Hypothalamus (tissue), 51 donors: Measurements from ENCODE around the gene SEMA3B.
A peak's percentile ranks its signal among the peaks of the same experiment; 100 is the strongest.
"Not testable (repeated sequence)": the region's sequence is repeated elsewhere in the genome, so short reads cannot be mapped to it uniquely, and the experiment has no call there.

Source experiments
- DNase-seq, 51 donors: peaks; one replicate each; lab custom pipeline; 2025; lab: John Stamatoyannopoulos, UW

SEMA3B gene

GRCh38 chr3:50237133-50237651 is 31.8 kb upstream of the SEMA3B start:
- DNase-seq = peak in 7 of 51 donors; percentile 16 to 55 (median 26)

GRCh38 chr3:50237754-50238548 is 31.0 kb upstream of the SEMA3B start:
- DNase-seq = peak in 45 of 51 donors; percentile 23 to 80 (median 56)

DNA sequence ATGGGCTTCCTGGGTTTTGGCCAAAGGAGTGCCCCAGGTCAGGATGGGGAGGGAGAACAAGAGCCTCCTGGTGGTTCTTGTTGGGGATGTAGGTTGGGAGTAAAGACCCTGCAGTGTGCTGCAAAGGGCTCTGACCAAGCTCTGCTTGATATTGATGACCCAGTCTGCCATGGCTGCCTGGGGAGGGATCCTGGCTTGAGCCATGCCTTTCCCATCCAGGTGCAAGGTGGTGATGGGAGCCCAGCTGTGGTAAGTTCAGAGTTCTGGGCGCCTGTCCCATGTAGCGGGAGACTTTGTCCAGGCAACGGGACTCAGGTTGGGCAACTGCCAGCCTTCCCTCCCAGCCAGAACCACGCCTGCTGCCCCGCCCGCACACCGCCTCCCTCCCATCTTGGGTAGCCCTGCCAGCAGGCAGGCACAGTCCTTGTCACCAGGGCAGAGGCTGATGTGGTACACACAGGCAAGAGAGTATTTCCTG is 30.4 kb upstream of the SEMA3B start:
- peak in 40 of 51 donors; percentile 17 to 83 (median 62) for DNase-seq

DNA sequence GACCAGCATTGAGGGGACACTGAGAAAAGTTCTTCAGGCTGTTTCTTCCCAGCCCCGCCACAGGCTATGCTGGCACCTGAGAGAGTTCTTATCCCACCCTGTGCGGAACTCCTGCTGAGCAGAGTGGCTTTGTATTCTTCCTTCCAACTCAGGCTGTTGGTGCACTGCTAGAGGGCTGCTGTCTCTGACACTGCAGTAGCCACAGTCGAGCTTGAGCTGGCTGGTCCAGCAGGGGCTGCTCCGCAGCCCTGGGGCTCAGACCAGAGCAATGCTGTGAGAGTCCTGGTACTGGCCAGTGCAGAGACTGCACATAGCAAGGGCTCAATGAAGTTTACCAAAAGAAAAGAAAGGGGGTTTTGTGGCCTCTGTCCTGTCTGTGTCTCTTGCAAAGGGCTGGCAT is 29.3 kb upstream of the SEMA3B start:
- DNase-seq = no peak

- DNase-seq = peak in 2 of 51 donors; percentile 12 to 23
Observed at GRCh38 chr3:50241163-50241562, 27.8 kb upstream of the SEMA3B start.

DNA sequence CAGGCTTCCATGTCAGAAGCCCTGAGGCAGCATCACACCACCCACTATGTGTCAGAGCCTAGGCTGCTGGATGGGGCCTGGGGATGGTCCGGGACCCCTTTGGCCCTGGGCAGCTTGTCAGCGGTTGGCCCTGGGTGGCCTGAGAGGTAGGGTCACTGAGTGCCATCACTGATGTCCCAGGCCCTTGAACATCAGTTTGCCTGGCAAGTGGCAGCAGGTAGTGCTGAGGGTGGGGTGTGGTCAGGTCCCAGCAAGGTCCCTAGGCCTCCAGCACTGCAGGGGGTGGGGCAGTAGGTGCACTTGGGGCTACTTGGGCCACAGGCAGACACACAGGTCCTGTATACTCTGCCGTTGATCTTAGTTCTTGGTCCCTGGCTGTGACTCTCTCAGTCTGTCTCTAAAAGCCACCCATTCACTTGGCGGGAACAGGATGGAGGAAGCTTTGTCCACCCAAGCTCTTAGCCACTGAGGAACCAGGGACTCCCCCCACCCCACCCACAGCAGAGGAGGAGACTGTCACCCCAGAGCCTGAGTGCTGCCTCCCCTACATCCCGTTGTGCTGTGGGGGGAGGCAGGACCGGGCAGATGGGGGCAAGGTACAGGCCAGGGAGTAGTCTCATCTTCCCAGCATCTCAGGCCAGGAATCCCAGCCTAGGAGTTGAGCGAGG is 27.1 kb upstream of the SEMA3B start:
- DNase-seq = no peak

- DNase-seq = no peak
Observed at GRCh38 chr3:50242381-50242770, 26.6 kb upstream of the SEMA3B start.

- DNase-seq = peak in 20 of 51 donors; percentile 18 to 59 (median 35)
Observed at GRCh38 chr3:50242851-50243542, 25.9 kb upstream of the SEMA3B start.

GRCh38 chr3:50243543-50243895 is 25.4 kb upstream of the SEMA3B start:
- no peak for DNase-seq

GRCh38 chr3:50244813-50245212 is 24.1 kb upstream of the SEMA3B start:
- DNase-seq = not testable (repeated sequence)

DNA sequence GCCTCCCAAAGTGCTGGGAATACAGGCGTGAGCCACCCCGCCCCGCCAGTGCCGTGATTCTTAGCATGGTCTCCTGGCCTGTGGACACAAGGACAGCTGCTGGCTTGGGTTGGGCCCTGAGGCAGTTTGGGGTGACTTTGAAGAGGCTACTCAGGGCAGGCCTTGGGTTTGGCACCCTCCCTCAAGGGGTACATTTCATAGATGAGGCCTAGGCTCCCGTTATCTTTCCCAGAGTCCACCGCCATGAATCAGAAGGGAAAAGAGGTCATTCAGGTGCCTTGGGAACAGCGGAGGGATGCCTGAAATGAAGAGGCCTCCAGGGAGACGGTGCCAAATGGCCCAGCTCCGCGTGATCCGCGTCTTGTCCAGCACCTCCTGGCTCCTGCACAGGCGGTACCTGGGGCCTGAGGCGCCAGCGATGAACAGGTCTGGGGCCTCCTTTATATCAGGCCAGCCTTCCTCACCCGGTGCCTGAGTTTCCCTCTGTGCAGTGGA is 23.6 kb upstream of the SEMA3B start:
- no peak for DNase-seq

DNA sequence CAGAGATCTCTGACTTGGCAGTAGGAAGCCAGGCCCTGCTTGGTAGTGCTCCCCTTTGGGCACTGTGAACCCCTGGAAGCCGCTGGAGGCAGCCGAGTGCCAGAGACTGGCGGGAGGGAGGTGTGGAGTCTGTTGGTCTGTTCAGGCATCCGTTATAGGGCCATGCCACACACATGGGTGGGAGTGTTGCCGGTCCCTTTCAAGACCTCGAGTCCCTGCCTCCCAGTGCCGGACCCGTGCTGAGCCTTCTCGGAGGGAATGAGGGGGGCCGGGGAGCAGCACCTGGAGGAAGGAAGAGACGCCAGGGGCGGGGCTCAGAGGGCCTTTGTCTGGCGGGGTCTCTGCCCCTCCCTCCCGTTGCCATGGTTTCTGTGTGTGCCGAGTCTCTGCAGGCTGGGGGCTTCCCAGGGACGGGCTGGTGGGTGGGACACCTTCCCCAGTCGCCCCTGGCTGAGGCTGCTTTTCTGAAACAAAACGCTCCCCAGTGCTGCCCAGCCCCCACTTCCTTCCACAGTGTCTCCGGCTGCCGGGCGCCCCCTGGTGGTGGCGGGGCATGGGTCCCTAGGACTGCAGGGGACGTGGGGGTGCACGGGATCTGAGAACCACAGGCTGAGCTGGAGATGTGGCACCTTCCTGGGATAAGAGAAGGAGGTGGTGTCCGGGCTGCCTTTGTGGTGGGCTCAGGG is 23.0 kb upstream of the SEMA3B start:
- peak; percentile 28 to 93 (median 76) for DNase-seq

GRCh38 chr3:50246517-50246954 is 22.4 kb upstream of the SEMA3B start:
- DNase-seq = peak in 2 of 51 donors; percentile 49 to 73

GRCh38 chr3:50248387-50248786 is 20.6 kb upstream of the SEMA3B start:
- no peak for DNase-seq

DNA sequence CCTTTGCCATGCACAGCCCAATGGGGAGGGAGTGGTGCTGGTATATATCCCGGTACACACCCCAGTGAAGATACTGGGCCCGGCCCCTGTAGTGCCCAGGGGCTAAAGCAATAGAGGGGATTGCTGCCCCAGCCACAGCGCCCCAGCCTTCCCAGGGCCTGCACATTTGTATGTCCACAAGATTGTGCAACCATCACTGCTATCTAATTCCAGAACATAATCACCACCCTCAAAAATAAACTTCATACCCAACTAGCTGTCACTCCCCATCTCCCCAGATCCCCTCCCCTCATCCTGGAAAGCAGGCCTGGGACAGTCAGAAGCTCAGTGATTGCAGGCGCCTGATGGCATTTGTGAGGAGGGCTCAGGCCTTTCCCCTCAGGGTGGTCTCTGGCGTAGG is 19.5 kb upstream of the SEMA3B start:
- DNase-seq = no peak

GRCh38 chr3:50250514-50250913 is 18.4 kb upstream of the SEMA3B start:
- DNase-seq = no peak

DNA sequence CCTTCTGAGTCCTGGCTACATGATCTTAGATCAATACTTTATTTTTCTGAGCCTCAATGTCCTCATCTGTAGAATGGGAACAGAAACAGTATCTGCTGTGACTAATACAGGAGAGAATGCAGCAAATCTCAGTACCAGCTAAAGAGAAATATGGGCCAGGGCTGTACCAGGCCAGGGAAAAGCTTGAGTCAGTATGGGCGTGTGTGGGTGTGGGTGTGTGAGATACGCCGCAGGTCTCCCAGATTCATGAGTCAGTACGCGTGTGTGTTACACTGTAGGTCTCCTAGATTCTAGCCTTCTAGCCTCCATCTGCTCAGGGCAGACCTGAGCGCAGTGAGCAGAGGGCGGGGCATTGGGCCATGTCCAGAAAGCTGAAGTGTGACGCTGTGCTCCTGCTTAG is 17.7 kb upstream of the SEMA3B start:
- peak in 1 of 51 donors; percentile 29 for DNase-seq

GRCh38 chr3:50254577-50255250 is 14.2 kb upstream of the SEMA3B start:
- DNase-seq = peak in 8 of 51 donors; percentile 18 to 44 (median 21)

DNA sequence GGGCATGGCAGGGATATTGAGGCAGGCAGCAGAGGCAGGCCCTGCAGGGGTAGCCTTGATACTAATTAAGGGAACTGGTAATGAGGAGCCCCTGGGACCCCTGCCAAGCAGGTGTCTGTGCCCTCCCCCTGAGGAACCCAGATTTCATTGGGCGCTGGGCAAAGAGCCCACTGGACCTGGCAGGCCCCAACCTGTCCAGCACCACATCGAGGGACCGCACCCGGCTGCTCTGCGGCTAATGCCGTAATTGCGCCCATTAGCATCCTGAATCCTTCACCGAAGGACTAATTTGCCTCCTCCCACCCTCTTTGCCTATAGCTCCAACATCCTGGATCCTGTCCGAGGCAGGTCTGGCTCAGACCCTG is 13.7 kb upstream of the SEMA3B start:
- no peak for DNase-seq
